HCT116 (cell line): ENCODE data around the gene SNN.

Experiments used
- ATF3 ChIP-seq: IDR thresholded peaks from 2 replicates; pipeline ENCODE4 v1.6.1; 2012
- CEBPB ChIP-seq: IDR thresholded peaks from 2 replicates; pipeline ENCODE4 v1.6.1; 2012; ENCODE audit warnings: low read depth
- CTCF ChIP-seq, 3 experiments: fragments of 200-600 bp in 1 of 3; sonication (generic) in 1 of 3; IDR thresholded peaks in 2 of 3; conservative IDR thresholded peaks in 1 of 3; 2 replicates each; pipeline ENCODE4 v1.5.1; 2012 to 2017; ENCODE audit warnings: low read depth in 2 of 3, low read length in 2 of 3, antibody characterized with exemption in 1 of 3, borderline replicate concordance in 1 of 3, control low read depth in 1 of 3, mild to moderate bottlenecking in 1 of 3, mixed read lengths in 1 of 3, mixed run types in 1 of 3, moderate library complexity in 1 of 3; ENCODE audit not compliant: insufficient read depth in 1 of 3
- EGR1 ChIP-seq: IDR thresholded peaks from 2 replicates; pipeline ENCODE4 v1.6.1; 2012; ENCODE audit warnings: low read depth
- ELF1 ChIP-seq: IDR thresholded peaks from 2 replicates; pipeline ENCODE4 v1.6.1; 2012; ENCODE audit warnings: low read depth, borderline replicate concordance
- EZH2 ChIP-seq: fragments of 200-600 bp; sonication (generic); IDR thresholded peaks from 2 replicates; pipeline ENCODE4 v1.6.1; 2017; ENCODE audit warnings: antibody characterized with exemption, mixed run types
- EZH2phosphoT487 ChIP-seq: fragments of 200-600 bp; IDR thresholded peaks from 2 replicates; pipeline ENCODE4 v1.6.1; 2018; ENCODE audit warnings: antibody characterized with exemption, borderline replicate concordance
- POLR2A ChIP-seq: IDR thresholded peaks from 2 replicates; pipeline ENCODE4 v1.7.0; 2011; ENCODE audit warnings: borderline replicate concordance; ENCODE audit not compliant: insufficient read depth, insufficient read length; ENCODE audit errors: extremely low read depth
- POLR2AphosphoS5 ChIP-seq: IDR thresholded peaks from 2 replicates; pipeline ENCODE4 v1.6.1; 2011; ENCODE audit warnings: mild to moderate bottlenecking, low read depth, low read length, moderate library complexity
- RAD21 ChIP-seq: IDR thresholded peaks from 2 replicates; pipeline ENCODE4 v1.6.1; 2012; ENCODE audit warnings: low read depth, mild to moderate bottlenecking
- YY1 ChIP-seq: IDR thresholded peaks from 2 replicates; pipeline ENCODE4 v1.6.1; 2011; ENCODE audit warnings: low read length, low read depth, moderate library complexity, mild to moderate bottlenecking; ENCODE audit not compliant: insufficient replicate concordance; ENCODE audit errors: extremely low read depth
- TF ChIP-seq, protein P1 (sequence below): IDR thresholded peaks from 2 replicates; pipeline ENCODE4 v1.6.1; 2012; ENCODE audit warnings: low read depth

- no peak for TF ChIP-seq EZH2phosphoT487
- TF ChIP-seq, protein P1, sequence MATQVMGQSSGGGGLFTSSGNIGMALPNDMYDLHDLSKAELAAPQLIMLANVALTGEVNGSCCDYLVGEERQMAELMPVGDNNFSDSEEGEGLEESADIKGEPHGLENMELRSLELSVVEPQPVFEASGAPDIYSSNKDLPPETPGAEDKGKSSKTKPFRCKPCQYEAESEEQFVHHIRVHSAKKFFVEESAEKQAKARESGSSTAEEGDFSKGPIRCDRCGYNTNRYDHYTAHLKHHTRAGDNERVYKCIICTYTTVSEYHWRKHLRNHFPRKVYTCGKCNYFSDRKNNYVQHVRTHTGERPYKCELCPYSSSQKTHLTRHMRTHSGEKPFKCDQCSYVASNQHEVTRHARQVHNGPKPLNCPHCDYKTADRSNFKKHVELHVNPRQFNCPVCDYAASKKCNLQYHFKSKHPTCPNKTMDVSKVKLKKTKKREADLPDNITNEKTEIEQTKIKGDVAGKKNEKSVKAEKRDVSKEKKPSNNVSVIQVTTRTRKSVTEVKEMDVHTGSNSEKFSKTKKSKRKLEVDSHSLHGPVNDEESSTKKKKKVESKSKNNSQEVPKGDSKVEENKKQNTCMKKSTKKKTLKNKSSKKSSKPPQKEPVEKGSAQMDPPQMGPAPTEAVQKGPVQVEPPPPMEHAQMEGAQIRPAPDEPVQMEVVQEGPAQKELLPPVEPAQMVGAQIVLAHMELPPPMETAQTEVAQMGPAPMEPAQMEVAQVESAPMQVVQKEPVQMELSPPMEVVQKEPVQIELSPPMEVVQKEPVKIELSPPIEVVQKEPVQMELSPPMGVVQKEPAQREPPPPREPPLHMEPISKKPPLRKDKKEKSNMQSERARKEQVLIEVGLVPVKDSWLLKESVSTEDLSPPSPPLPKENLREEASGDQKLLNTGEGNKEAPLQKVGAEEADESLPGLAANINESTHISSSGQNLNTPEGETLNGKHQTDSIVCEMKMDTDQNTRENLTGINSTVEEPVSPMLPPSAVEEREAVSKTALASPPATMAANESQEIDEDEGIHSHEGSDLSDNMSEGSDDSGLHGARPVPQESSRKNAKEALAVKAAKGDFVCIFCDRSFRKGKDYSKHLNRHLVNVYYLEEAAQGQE = no peak
- TF ChIP-seq CTCF (IDR thresholded peaks at IDR 0.05 in 2 of 3, conservative IDR thresholded peaks at IDR 0.05 in 1 of 3; ENCODE audit: borderline replicate concordance in 1 of 3, insufficient read depth in 1 of 3, low read depth in 2 of 3, low read length in 2 of 3) = no peak
- no peak for TF ChIP-seq POLR2A
- no peak for TF ChIP-seq EGR1
- TF ChIP-seq YY1 = no peak
- TF ChIP-seq ATF3 = no peak
- no peak for TF ChIP-seq EZH2
- TF ChIP-seq POLR2AphosphoS5 = no peak
- no peak for TF ChIP-seq RAD21
- no peak for TF ChIP-seq ELF1
- no peak for TF ChIP-seq CEBPB
Observed at GRCh38 chr16:11677451-11677951, 9.2 kb downstream of the SNN start.
